Measurements from ENCODE around the gene ARAP2.

DNA sequence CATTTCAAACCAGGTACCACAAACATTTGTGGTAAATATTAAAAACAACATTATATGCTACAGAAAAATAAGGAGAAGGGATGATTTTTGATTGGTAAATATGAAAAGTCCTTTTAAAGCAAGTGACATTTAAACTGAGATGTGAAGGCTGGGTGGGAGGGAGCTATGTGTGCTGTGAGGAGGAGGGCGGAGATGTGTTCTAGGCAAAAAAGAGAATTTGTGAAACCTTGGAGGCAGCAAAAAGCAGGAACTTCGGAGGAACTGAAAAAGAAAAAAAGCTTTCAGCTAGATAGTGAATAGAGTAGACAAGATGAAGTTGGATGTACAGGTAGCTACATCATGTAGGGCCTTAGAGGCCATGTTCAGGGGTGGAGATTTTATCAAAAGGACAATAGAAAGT lies 10.1 kb upstream of the ARAP2 start:
- TF ChIP-seq, protein P1, sequence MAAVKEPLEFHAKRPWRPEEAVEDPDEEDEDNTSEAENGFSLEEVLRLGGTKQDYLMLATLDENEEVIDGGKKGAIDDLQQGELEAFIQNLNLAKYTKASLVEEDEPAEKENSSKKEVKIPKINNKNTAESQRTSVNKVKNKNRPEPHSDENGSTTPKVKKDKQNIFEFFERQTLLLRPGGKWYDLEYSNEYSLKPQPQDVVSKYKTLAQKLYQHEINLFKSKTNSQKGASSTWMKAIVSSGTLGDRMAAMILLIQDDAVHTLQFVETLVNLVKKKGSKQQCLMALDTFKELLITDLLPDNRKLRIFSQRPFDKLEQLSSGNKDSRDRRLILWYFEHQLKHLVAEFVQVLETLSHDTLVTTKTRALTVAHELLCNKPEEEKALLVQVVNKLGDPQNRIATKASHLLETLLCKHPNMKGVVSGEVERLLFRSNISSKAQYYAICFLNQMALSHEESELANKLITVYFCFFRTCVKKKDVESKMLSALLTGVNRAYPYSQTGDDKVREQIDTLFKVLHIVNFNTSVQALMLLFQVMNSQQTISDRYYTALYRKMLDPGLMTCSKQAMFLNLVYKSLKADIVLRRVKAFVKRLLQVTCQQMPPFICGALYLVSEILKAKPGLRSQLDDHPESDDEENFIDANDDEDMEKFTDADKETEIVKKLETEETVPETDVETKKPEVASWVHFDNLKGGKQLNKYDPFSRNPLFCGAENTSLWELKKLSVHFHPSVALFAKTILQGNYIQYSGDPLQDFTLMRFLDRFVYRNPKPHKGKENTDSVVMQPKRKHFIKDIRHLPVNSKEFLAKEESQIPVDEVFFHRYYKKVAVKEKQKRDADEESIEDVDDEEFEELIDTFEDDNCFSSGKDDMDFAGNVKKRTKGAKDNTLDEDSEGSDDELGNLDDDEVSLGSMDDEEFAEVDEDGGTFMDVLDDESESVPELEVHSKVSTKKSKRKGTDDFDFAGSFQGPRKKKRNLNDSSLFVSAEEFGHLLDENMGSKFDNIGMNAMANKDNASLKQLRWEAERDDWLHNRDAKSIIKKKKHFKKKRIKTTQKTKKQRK (IDR thresholded peaks at IDR 0.05; ENCODE audit: borderline replicate concordance, low read depth, low read length): no peak
- no peak for TF ChIP-seq ZNF224 (CRISPR knock-in tag; IDR thresholded peaks at IDR 0.05)
- no peak for TF ChIP-seq LCOR (CRISPR knock-in tag; IDR thresholded peaks at IDR 0.05)
- TF ChIP-seq, protein P2, sequence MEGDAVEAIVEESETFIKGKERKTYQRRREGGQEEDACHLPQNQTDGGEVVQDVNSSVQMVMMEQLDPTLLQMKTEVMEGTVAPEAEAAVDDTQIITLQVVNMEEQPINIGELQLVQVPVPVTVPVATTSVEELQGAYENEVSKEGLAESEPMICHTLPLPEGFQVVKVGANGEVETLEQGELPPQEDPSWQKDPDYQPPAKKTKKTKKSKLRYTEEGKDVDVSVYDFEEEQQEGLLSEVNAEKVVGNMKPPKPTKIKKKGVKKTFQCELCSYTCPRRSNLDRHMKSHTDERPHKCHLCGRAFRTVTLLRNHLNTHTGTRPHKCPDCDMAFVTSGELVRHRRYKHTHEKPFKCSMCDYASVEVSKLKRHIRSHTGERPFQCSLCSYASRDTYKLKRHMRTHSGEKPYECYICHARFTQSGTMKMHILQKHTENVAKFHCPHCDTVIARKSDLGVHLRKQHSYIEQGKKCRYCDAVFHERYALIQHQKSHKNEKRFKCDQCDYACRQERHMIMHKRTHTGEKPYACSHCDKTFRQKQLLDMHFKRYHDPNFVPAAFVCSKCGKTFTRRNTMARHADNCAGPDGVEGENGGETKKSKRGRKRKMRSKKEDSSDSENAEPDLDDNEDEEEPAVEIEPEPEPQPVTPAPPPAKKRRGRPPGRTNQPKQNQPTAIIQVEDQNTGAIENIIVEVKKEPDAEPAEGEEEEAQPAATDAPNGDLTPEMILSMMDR (IDR thresholded peaks at IDR 0.05 in 2 of 3, conservative IDR thresholded peaks at IDR 0.05 in 1 of 3; ENCODE audit: insufficient read depth in 2 of 3, low read depth in 1 of 3, low read length in 3 of 3): no peak
- no peak for TF ChIP-seq EZH2 (IDR thresholded peaks at IDR 0.05; ENCODE audit: borderline replicate concordance, low read depth, low read length)
- TF ChIP-seq TBL1XR1 (IDR thresholded peaks at IDR 0.05; ENCODE audit: low read length in 2 of 2): no peak
